Loucy (cell line): ENCODE results near the gene GPI.

Experiments used
- H2AFZ ChIP-seq: fragments of 200-600 bp; sonication (generic); 2 replicates; pipeline ENCODE4 v1.6.0; 2016; ENCODE audit warnings: antibody characterized with exemption, mild to moderate bottlenecking, low read length, moderate library complexity
- H3F3A ChIP-seq: fragments of 200-600 bp; 2 replicates; pipeline ENCODE4 v1.6.0; 2016; ENCODE audit warnings: antibody characterized with exemption, low read depth, mild to moderate bottlenecking
- H3K27me3 ChIP-seq: fragments of 200-600 bp; sonication (generic); 2 replicates; pipeline ENCODE4 v1.6.1; 2014; ENCODE audit warnings: low read length, mild to moderate bottlenecking; ENCODE audit not compliant: insufficient read depth, poor library complexity, severe bottlenecking
- H3K36me3 ChIP-seq: fragments of 200-600 bp; sonication (generic); 2 replicates; pipeline ENCODE4 v1.6.1; 2016; ENCODE audit warnings: low read length; ENCODE audit not compliant: insufficient read depth
- H3K4me1 ChIP-seq: fragments of 200-600 bp; sonication (generic); 2 replicates; pipeline ENCODE4 v1.5.1; 2014; ENCODE audit warnings: low read length, mild to moderate bottlenecking; ENCODE audit not compliant: insufficient read depth, poor library complexity, severe bottlenecking
- H3K4me2 ChIP-seq: fragments of 200-600 bp; sonication (generic); 2 replicates; pipeline ENCODE4 v1.6.0; 2014; ENCODE audit warnings: antibody characterized with exemption, low read length, low read depth, mild to moderate bottlenecking; ENCODE audit not compliant: poor library complexity, severe bottlenecking
- H3K4me3 ChIP-seq: fragments of 200-600 bp; sonication (generic); 2 replicates; pipeline ENCODE4 v1.5.1; 2014; ENCODE audit warnings: low read length, mild to moderate bottlenecking, mixed read lengths; ENCODE audit not compliant: poor library complexity, severe bottlenecking
- H3K79me2 ChIP-seq: fragments of 200-600 bp; sonication (generic); 2 replicates; pipeline ENCODE4 v1.6.1; 2014; ENCODE audit warnings: low read length; ENCODE audit not compliant: insufficient read depth
- H3K9ac ChIP-seq: fragments of 200-600 bp; sonication (generic); 2 replicates; pipeline ENCODE4 v1.6.0; 2014; ENCODE audit warnings: mild to moderate bottlenecking, low read depth, low read length, moderate library complexity; ENCODE audit not compliant: poor library complexity, severe bottlenecking
- H3K9me2 ChIP-seq: fragments of 200-600 bp; sonication (generic); replicated peaks from 2 replicates; pipeline ENCODE4 v1.6.1; 2016; ENCODE audit warnings: low read depth, low read length, mixed read lengths
- H3K9me3 ChIP-seq: fragments of 200-600 bp; sonication (generic); 2 replicates; pipeline ENCODE4 v1.6.1; 2014; ENCODE audit warnings: mild to moderate bottlenecking, antibody characterized with exemption, low read length, low read depth; ENCODE audit not compliant: insufficient read depth
- H4K20me1 ChIP-seq: fragments of 200-600 bp; sonication (generic); 2 replicates; pipeline ENCODE4 v1.6.0; 2014; ENCODE audit warnings: antibody characterized with exemption, low read length, mild to moderate bottlenecking; ENCODE audit not compliant: insufficient read depth, poor library complexity, severe bottlenecking
- CTCF ChIP-seq: fragments of 200-600 bp; sonication (generic); conservative IDR thresholded peaks from 2 replicates; pipeline ENCODE4 v1.5.1; 2014; ENCODE audit warnings: mild to moderate bottlenecking, antibody characterized with exemption, low read length
- EZH2phosphoT487 ChIP-seq: fragments of 200-600 bp; IDR thresholded peaks from 2 replicates; pipeline ENCODE4 v1.6.1; 2018; ENCODE audit warnings: antibody characterized with exemption, mild to moderate bottlenecking, moderate library complexity, borderline replicate concordance

Gene GPI

GRCh38 chr19:34317311-34317927 lies 47.6 kb upstream of the GPI start:
- no peak overlapping the region for H3K4me3 ChIP-seq
- H3K27me3 ChIP-seq = no peaks in the 10 kb centered on the region
- no peak overlapping the region for H2AFZ ChIP-seq
- no peaks in the 10 kb centered on the region for H3K9me3 ChIP-seq
- no peak overlapping the region for H3K9ac ChIP-seq
- TF ChIP-seq CTCF (no peak), EZH2phosphoT487 (no peak)
- peaks cover 10% of the 10 kb centered on the region for H3K4me1 ChIP-seq
- no peaks in the 10 kb centered on the region for H3K36me3 ChIP-seq
- H3K9me2 ChIP-seq = no peaks in the 10 kb centered on the region
- no peaks in the 10 kb centered on the region for H3F3A ChIP-seq
- H3K79me2 ChIP-seq = no peaks in the 10 kb centered on the region
- H4K20me1 ChIP-seq = no peaks in the 10 kb centered on the region
- H3K4me2 ChIP-seq = no peak overlapping the region

GRCh38 chr19:34319230-34319585 lies 45.8 kb upstream of the GPI start:
- Histone ChIP-seq H3K27me3 (no peaks in the 10 kb centered on the region), H3K9ac (no peak overlapping the region), H3K79me2 (no peaks in the 10 kb centered on the region), H4K20me1 (no peaks in the 10 kb centered on the region), H3K4me2 (no peak overlapping the region), H3K36me3 (no peaks in the 10 kb centered on the region), H3F3A (no peaks in the 10 kb centered on the region), H3K9me2 (no peaks in the 10 kb centered on the region), H3K4me3 (no peak overlapping the region), H3K4me1 (peaks cover 10% of the 10 kb centered on the region), H2AFZ (no peak overlapping the region), H3K9me3 (no peaks in the 10 kb centered on the region)
- TF ChIP-seq EZH2phosphoT487 (no peak), CTCF (no peak)

- TF ChIP-seq EZH2phosphoT487 = no peak
- TF ChIP-seq CTCF = no peak
- Histone ChIP-seq H3K36me3 (no peaks in the 10 kb centered on the region), H3F3A (no peaks in the 10 kb centered on the region), H2AFZ (no peak overlapping the region), H3K4me1 (peaks cover 10% of the 10 kb centered on the region), H3K79me2 (no peaks in the 10 kb centered on the region), H4K20me1 (no peaks in the 10 kb centered on the region), H3K27me3 (no peaks in the 10 kb centered on the region), H3K9ac (no peak overlapping the region), H3K9me3 (no peaks in the 10 kb centered on the region), H3K4me3 (no peak overlapping the region), H3K4me2 (no peak overlapping the region), H3K9me2 (no peaks in the 10 kb centered on the region)
These were observed 45.2 kb upstream of the GPI start for GRCh38 chr19:34319785-34320184.
